ENCODE results near the gene TRAPPC11.

TRAPPC11 gene

GRCh38 chr4:183627979-183628588 is 31.0 kb upstream of the TRAPPC11 start:
- Histone ChIP-seq H3K4me1 (ENCODE audit: low read length) (no peaks in the 10 kb centered on the region), H2AFZ (ENCODE audit: low read depth, low read length) (no peak overlapping the region), H3K27ac (ENCODE audit: low read length) (no peak overlapping the region), H3K4me2 (ENCODE audit: low read length) (no peak overlapping the region), H4K20me1 (ENCODE audit: insufficient read depth, low read length) (no peaks in the 10 kb centered on the region), H3K79me2 (ENCODE audit: low read length) (no peaks in the 10 kb centered on the region), H3K27me3 (ENCODE audit: low read depth, low read length) (no peaks in the 10 kb centered on the region), H3K9ac (ENCODE audit: low read length) (no peak overlapping the region), H3K4me3 (ENCODE audit: low read length) (no peak overlapping the region), H3K9me3 (ENCODE audit: insufficient read depth, low read length) (no peaks in the 10 kb centered on the region), H3K36me3 (replicated peaks; ENCODE audit: low read depth, low read length) (no peaks in the 10 kb centered on the region)
- TF ChIP-seq EZH2phosphoT487 (IDR thresholded peaks at IDR 0.05; ENCODE audit: low read depth): no peak
- TF ChIP-seq CTCF (IDR thresholded peaks at IDR 0.05; ENCODE audit: low read depth, low read length): no peak

GRCh38 chr4:183631577-183632198 is 27.4 kb upstream of the TRAPPC11 start:
- Histone ChIP-seq H3K9ac (ENCODE audit: low read length) (no peak overlapping the region), H3K27me3 (ENCODE audit: low read depth, low read length) (no peaks in the 10 kb centered on the region), H3K27ac (ENCODE audit: low read length) (no peak overlapping the region), H3K4me2 (ENCODE audit: low read length) (no peak overlapping the region), H4K20me1 (ENCODE audit: insufficient read depth, low read length) (no peaks in the 10 kb centered on the region), H3K79me2 (ENCODE audit: low read length) (no peaks in the 10 kb centered on the region), H3K9me3 (ENCODE audit: insufficient read depth, low read length) (no peaks in the 10 kb centered on the region), H3K4me1 (ENCODE audit: low read length) (no peaks in the 10 kb centered on the region), H2AFZ (ENCODE audit: low read depth, low read length) (no peak overlapping the region), H3K4me3 (ENCODE audit: low read length) (no peak overlapping the region), H3K36me3 (replicated peaks; ENCODE audit: low read depth, low read length) (no peaks in the 10 kb centered on the region)
- TF ChIP-seq CTCF (IDR thresholded peaks at IDR 0.05; ENCODE audit: low read depth, low read length): no peak
- no peak for TF ChIP-seq EZH2phosphoT487 (IDR thresholded peaks at IDR 0.05; ENCODE audit: low read depth)

- H3K4me3 ChIP-seq (ENCODE audit: low read length): no peak overlapping the region
- no peak overlapping the region for H3K9ac ChIP-seq (ENCODE audit: low read length)
- no peak overlapping the region for H2AFZ ChIP-seq (ENCODE audit: low read depth, low read length)
- H3K79me2 ChIP-seq (ENCODE audit: low read length): no peaks in the 10 kb centered on the region
- no peaks in the 10 kb centered on the region for H3K9me3 ChIP-seq (ENCODE audit: insufficient read depth, low read length)
- no peak overlapping the region for H3K27ac ChIP-seq (ENCODE audit: low read length)
- no peak overlapping the region for H3K4me2 ChIP-seq (ENCODE audit: low read length)
- H3K36me3 ChIP-seq (replicated peaks; ENCODE audit: low read depth, low read length): no peaks in the 10 kb centered on the region
- no peaks in the 10 kb centered on the region for H3K27me3 ChIP-seq (ENCODE audit: low read depth, low read length)
- TF ChIP-seq EZH2phosphoT487 (IDR thresholded peaks at IDR 0.05; ENCODE audit: low read depth) (no peak), CTCF (IDR thresholded peaks at IDR 0.05; ENCODE audit: low read depth, low read length) (no peak)
- H3K4me1 ChIP-seq (ENCODE audit: low read length): no peaks in the 10 kb centered on the region
- H4K20me1 ChIP-seq (ENCODE audit: insufficient read depth, low read length): no peaks in the 10 kb centered on the region
Measured at GRCh38 chr4:183632689-183633088, 26.4 kb upstream of the TRAPPC11 start.

- Histone ChIP-seq H3K4me2 (ENCODE audit: low read length) (no peak overlapping the region), H3K9ac (ENCODE audit: low read length) (no peak overlapping the region), H3K27ac (ENCODE audit: low read length) (no peak overlapping the region), H3K4me1 (ENCODE audit: low read length) (no peaks in the 10 kb centered on the region), H3K79me2 (ENCODE audit: low read length) (no peaks in the 10 kb centered on the region), H4K20me1 (ENCODE audit: insufficient read depth, low read length) (no peaks in the 10 kb centered on the region), H3K27me3 (ENCODE audit: low read depth, low read length) (no peaks in the 10 kb centered on the region), H3K36me3 (replicated peaks; ENCODE audit: low read depth, low read length) (no peaks in the 10 kb centered on the region), H3K9me3 (ENCODE audit: insufficient read depth, low read length) (no peaks in the 10 kb centered on the region), H2AFZ (ENCODE audit: low read depth, low read length) (no peak overlapping the region), H3K4me3 (ENCODE audit: low read length) (no peak overlapping the region)
- TF ChIP-seq EZH2phosphoT487 (IDR thresholded peaks at IDR 0.05; ENCODE audit: low read depth): no peak
- TF ChIP-seq CTCF (IDR thresholded peaks at IDR 0.05; ENCODE audit: low read depth, low read length): no peak
Measured at GRCh38 chr4:183633476-183634400, 25.4 kb upstream of the TRAPPC11 start.

Data from OCI-LY3 (cell line).